Endometrium (tissue), 2 donors: ENCODE data around the gene CIB4.

Experiments used
- FAIRE-seq: peaks from 2 replicates; lab custom pipeline; 2012; peaks lifted over from hg19 to GRCh38; lab: Jason Lieb, UNC
- donor health status: control.
- donor health status: control.

Gene CIB4

DNA sequence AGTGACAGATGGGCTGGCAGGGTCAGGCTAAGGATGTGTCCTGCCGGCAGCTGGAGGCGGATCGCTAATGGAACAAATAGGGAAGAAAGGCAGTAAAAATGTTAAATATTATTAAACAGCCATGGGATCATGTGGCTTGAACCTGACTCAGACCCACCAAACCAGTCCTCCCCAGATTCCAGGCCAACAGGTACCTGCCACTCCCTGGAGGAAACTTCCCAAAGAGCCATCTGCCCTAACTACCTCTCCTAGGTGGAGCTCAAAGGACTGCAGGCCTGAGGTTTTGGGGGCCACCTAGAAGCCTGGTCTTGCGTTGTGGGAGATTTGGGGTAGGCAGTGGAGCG lies 34.3 kb downstream of the CIB4 start:
- no peak for FAIRE-seq

GRCh38 chr2:26605999-26606846 lies 34.9 kb downstream of the CIB4 start:
- no peak for FAIRE-seq

GRCh38 chr2:26605195-26605998 lies 35.8 kb downstream of the CIB4 start:
- FAIRE-seq: no peak

- FAIRE-seq: no peak
These were observed 38.6 kb downstream of the CIB4 start for GRCh38 chr2:26602575-26602974.

DNA sequence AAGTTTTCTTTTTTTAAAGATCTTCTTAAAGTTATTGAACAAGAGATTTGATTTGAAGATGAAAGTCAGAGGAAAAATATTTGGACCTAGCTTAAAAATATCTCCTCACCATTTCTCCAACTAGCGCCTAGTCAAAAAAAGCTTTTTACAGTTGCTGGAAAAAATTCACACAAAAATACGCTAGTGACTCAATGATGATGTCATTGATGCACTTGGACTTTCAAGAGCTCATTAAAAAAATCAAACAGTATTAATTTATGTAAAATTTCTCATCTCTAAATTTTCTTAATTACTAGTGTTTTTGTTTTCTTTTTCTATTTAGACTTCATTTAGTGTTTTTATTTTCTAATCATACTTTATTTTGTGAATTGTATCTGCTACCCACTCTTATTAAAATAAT lies 41.8 kb downstream of the CIB4 start:
- FAIRE-seq: no peak

DNA sequence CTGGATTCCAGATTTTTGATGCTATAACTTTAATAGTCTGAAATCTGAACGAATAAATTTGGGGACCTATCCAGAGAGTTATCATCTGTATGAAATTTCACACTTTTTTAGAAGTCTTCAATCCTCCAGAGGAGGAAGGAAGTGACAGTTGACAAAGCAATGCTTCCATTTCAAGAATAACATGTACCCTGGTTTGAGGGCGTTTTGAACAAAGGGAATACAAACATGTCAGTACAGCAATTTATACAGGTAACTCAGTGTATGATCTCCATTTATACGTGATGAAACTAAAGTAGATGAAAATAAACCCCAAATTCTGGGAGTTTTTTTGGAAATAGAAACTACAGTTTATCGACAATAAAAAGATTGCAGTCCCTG lies 42.2 kb downstream of the CIB4 start:
- no peak for FAIRE-seq

GRCh38 chr2:26598336-26598995 lies 42.7 kb downstream of the CIB4 start:
- no peak for FAIRE-seq

GRCh38 chr2:26597197-26597596 lies 44.0 kb downstream of the CIB4 start:
- no peak for FAIRE-seq

GRCh38 chr2:26595146-26595545 lies 46.0 kb downstream of the CIB4 start:
- FAIRE-seq: no peak

DNA sequence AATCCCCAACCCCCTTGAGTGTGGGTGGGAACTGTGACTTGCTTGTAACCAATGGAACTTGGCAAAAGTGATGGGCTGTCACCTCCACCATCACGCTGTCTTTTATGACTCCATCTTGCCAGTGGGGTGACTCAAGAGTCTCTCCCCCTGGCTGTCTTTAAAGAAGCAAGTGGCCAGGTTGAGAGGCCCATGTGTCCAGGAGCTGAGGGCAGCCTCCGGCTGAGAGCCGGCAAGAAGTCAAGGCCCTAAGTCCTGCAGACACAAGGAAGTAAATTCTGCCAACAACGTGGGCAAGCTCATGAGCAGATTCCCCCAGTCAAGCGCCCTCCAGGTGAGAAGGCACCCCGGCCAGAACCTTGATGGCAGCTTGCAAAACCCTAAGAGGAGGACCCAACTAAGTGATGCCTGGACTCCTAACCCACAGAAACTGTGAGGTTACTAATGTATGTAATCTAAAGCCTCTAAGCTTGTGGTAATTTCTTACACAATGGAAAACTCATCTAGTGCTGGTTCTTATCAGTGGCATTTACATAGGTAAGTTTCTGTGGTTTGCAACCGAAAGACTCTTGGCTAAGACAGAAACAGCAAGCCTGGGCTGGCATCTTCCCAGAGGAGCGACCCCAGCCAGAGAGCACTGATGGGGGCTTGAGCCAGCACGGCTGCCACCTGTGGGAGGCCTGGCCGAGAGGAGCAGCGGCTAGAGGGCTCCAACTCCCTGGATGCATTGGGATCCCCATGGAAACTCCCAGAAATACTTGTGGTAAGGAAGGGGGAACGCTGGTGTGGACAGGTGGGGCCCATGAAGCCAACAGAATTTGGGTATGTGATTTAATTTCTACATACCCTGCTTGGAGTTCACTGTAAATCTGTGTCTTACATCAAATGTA lies 49.3 kb downstream of the CIB4 start:
- no peak for FAIRE-seq

- FAIRE-seq: no peak
These were observed 50.1 kb downstream of the CIB4 start for GRCh38 chr2:26590980-26591618.

GRCh38 chr2:26590508-26590907 lies 50.7 kb downstream of the CIB4 start:
- no peak for FAIRE-seq

DNA sequence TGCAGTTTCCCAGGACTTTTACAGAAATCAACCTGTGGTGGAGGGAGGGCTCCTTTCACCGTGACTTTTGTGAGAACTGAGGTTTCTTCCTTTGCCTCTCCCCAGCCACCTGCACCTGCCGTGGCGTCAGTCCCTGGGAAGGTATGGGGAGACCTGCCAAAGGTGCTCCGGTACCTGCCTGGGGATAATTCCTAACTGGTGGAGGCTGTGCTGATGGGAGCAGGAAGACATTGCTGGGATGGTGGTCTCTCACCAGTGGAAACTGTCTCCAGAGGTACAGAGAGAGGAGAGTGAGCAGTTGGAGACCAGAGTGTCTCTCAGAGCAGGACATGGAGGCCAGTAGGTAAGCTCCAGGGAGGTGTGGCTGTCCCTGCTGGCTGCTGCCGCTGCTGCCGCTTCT lies 52.6 kb downstream of the CIB4 start:
- FAIRE-seq: no peak

DNA sequence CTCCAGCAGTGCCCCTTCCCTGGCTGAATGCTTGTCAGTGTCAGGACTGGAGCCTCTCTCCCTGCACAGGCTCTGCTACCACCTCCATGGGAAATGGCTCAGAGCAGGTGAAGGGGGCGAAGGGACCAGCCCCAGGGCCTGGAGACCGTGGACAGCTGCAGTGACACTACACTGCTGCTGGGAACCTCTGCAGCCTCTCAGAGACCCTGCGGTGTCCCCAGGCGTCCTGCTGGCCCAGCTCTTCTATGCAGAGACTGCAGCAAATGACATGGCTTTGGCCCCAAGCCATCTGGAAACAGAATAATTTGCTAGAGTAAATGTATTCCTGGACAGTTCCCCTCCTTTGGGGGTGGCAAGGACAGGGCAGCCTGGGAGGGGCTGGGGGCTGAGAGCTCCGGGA lies 53.2 kb downstream of the CIB4 start:
- FAIRE-seq: no peak

- FAIRE-seq: no peak
These were observed 55.2 kb downstream of the CIB4 start for GRCh38 chr2:26585966-26586365.

DNA sequence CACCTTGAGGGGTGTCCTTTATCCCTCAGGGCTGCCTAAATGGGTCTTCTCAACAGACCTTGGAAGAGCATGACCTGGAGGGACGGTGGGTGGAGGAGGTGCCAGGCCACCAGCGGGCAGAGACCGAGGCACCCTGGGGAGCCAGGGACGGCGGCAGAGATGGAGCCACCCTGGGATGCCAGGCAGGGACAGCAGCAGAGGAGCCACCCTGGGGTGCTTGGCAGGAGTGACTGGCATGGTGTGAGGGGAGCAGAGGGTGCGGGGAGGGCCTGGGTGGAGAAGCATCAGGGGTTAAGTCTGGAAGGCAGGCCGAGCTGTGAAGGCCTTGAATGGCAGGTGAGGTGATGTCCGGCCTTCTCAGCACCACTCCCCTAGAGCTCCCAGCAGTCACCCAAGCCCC lies 56.1 kb downstream of the CIB4 start:
- FAIRE-seq: no peak

- FAIRE-seq: no peak
These were observed 56.5 kb downstream of the CIB4 start for GRCh38 chr2:26584656-26585055.

- FAIRE-seq: no peak
These were observed 57.0 kb downstream of the CIB4 start for GRCh38 chr2:26584191-26584590.

GRCh38 chr2:26583381-26583911 lies 57.7 kb downstream of the CIB4 start:
- FAIRE-seq: no peak

- no peak for FAIRE-seq
These were observed 58.3 kb downstream of the CIB4 start for GRCh38 chr2:26582890-26583289.
